Thyroid gland (tissue), 4 donors: Measurements from ENCODE around the gene RBM28.

Source experiments
- CTCF ChIP-seq, 6 experiments: fragments of 200-600 bp in 3 of 6; fragments of 450-650 bp in 3 of 6; sonication (generic) in 3 of 6; IDR thresholded peaks; one replicate each; pipeline ENCODE4 v1.5.1; 2016 to 2019; ENCODE audit warnings: antibody characterized with exemption in 6 of 6, mild to moderate bottlenecking in 2 of 6, inconsistent platforms in 1 of 6, moderate library complexity in 1 of 6
- POLR2A ChIP-seq, 2 donors: fragments of 450-650 bp; IDR thresholded peaks; one replicate each; pipeline ENCODE4 v1.6.1; 2017; ENCODE audit warnings: antibody characterized with exemption in 2 of 2, mild to moderate bottlenecking in 2 of 2, moderate library complexity in 1 of 2

DNA sequence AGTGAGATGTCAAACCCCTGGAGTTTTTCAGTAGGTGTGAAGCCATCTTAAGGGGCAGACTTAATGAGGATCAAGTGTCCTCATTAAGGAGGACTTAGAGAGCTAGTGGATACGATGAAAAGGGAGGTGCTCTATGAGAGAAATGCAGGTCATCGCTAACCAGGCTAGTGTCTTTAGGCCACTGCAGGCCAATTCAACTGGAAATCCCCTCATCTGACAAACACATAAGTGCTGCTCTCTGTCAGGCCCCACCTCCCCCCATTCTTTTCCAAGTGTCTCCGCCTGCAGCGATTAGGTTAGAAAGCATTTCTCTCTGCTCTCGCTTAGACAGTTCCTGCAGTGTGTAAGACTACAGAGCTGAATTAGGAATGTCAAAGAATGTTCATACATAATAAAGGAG is 33.7 kb downstream of the RBM28 start:
- TF ChIP-seq CTCF (IDR thresholded peaks at IDR 0.05), result no peak
- TF ChIP-seq POLR2A (IDR thresholded peaks at IDR 0.05), result no peak
